Measurements from ENCODE around the gene PKHD1.

DNA sequence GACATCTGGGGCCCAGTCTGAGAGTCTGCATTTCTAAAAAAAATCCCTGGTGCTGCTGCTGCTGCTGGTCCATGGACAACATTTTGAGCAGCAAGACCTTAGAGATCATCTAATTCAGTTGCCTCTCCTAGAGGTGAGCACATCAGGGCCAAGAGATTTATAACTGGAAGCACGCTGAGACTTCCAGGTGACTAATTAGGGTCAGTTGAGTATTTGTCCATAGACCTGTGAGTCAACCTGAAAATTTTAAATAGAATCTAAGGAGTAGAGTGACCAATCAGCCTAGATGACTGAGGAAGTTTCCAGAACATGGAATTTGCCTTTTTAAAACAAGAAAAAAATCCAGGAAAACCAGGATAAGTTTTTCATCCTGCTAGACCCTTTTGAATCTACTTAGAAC lies 221.4 kb downstream of the PKHD1 start:
- TF ChIP-seq PCBP1 (IDR thresholded peaks at IDR 0.05; ENCODE audit: borderline replicate concordance, low read depth, low read length) = no peak
- no peak for TF ChIP-seq CTCF (CRISPR knock-in tag; IDR thresholded peaks at IDR 0.05)
- TF ChIP-seq FOXK2 (IDR thresholded peaks at IDR 0.05) = no peak
- no peak for TF ChIP-seq ATF2 (CRISPR knock-in tag; IDR thresholded peaks at IDR 0.05)
- TF ChIP-seq FOSL2 (CRISPR knock-in tag; IDR thresholded peaks at IDR 0.05) = no peak
- TF ChIP-seq, protein P1, sequence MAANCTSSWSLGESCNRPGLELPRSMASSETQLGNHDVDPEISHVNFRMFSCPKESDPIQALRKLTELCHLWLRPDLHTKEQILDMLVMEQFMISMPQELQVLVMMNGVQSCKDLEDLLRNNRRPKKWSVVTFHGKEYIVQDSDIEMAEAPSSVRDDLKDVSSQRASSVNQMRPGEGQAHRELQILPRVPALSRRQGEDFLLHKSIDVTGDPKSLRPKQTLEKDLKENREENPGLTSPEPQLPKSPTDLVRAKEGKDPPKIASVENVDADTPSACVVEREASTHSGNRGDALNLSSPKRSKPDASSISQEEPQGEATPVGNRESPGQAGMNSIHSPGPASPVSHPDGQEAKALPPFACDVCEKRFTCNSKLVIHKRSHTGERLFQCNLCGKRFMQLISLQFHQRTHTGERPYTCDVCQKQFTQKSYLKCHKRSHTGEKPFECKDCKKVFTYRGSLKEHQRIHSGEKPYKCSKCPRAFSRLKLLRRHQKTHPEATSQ (CRISPR knock-in tag; IDR thresholded peaks at IDR 0.05; ENCODE audit: borderline replicate concordance) = no peak

Measured in HepG2 (cell line).